HG03378 (cell line): ENCODE measurements around the gene SRRM5.
"Not testable (repeated sequence)": the region's sequence is repeated elsewhere in the genome, so short reads cannot be mapped to it uniquely, and the experiment has no call there.

ENCODE experiments used
- ATAC-seq: cut with Tn5 transposase; IDR thresholded peaks from one replicate; pipeline ENCODE4 v1.9.1; 2021; ENCODE audit warnings: mild to moderate bottlenecking, moderate library complexity; ENCODE audit not compliant: unreplicated experiment

Gene SRRM5

GRCh38 chr19:43610493-43610892 lies 1.4 kb upstream of the SRRM5 start:
- no peak for ATAC-seq

DNA sequence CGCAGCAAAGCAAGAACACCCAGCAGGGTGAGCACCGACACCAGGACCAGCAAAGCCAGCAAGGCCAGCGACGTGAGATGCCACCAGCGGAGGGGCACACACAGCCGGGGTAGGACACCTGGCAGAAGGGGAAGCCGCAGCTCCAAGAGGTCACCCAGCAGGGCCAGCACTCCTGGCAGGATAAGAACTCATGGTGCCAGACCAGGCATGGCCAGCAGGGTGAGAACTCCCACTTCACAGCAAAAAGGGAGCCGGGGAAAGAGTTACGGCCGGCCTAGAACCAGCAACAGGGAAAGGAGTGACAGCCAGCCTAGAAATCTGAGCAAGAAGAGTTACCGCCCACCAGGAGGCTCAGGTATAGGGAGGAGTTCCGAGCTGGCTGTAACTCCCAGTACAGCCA lies 486 bp downstream of the SRRM5 start:
- ATAC-seq: no peak

DNA sequence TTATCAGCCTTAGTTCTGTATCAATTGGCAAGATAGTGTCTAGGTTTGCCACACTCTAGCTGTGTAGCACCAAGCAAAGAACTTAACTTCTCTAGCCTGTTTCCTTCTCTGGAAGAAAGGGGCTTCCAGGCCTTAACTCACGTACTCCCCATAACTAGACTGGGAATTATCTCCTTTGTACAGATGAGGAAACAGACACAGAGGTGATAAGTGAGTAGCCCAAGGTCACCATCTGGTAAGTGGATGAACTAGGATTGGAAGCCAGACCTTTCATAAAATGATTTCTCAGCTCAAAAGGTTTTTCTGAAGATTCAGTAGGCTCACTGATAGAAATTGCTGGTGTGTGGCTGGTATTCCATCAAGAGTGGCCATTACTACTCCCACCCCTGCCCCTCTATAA lies 4.4 kb downstream of the SRRM5 start:
- no peak for ATAC-seq

- no peak for ATAC-seq
These were observed 5.1 kb downstream of the SRRM5 start for GRCh38 chr19:43616954-43617353.

- peak; percentile 27 for ATAC-seq
These were observed 7.0 kb downstream of the SRRM5 start for GRCh38 chr19:43618921-43619261.

- peak; percentile 65 for ATAC-seq
These were observed 7.6 kb downstream of the SRRM5 start, which contains the start of gene ZNF428 for GRCh38 chr19:43619262-43620060. TSS of gene ZNF428 (minus strand) at chr19:43619629. CDS start at chr19:43614304, 5,325 bp downstream.

- ATAC-seq: peak; percentile 3
These were observed 8.4 kb downstream of the SRRM5 start for GRCh38 chr19:43620061-43621001.

- no peak for ATAC-seq
These were observed 10.2 kb downstream of the SRRM5 start for GRCh38 chr19:43622070-43622469.

DNA sequence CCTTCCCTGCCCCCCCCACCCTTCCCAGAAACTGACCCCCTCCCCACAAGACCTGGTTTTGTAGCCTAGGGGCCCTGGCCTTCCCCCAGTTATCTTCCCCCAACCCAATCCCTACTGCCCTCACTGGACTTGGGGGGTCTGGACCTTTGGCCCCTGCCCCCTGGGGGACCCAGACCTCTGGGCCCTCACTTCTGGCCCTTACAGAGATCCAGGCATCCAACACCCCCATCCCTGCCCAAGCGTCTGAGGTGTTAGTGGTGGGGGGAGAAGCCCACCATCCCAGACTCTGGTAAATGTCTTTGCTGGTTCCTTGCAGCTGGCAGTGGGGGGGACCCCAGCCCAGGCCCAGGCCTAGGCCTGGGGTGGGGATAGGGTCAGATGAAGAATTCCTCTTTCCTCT lies 11.1 kb downstream of the SRRM5 start:
- ATAC-seq: no peak

- no peak for ATAC-seq
These were observed 12.2 kb downstream of the SRRM5 start for GRCh38 chr19:43623889-43624670.

GRCh38 chr19:43624933-43625332 lies 13.0 kb downstream of the SRRM5 start:
- no peak for ATAC-seq

DNA sequence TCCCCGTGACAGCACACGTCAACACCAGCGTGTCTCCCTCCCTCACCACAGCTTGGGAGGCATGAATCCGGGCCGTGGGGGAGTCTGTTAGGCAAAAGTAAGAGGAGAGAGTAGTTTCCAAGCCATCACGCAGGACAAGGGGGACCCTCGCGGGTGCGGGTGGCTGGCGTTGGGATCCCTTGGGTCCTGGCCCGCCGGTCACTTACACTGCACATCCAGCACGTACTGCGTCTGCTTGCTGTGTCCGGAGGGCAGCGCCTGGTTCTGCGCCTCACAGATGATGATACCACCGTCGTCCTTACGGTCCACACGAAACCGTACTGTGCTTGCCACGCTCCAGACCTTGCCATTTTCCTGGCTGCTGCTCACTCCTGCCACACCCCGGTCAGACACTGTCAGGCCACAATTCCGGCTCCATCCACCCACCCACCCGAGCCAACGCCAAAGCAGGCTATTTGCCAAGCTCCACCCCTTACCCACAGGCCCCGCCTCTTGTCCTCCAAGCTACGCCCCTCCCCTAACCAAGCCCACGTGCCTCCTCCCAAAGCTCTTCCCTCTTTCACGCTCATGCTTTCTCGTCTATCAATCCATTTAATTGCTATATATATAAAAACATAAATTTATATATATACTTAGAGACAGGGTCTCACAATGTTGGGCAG lies 14.2 kb downstream of the SRRM5 start:
- no peak for ATAC-seq

DNA sequence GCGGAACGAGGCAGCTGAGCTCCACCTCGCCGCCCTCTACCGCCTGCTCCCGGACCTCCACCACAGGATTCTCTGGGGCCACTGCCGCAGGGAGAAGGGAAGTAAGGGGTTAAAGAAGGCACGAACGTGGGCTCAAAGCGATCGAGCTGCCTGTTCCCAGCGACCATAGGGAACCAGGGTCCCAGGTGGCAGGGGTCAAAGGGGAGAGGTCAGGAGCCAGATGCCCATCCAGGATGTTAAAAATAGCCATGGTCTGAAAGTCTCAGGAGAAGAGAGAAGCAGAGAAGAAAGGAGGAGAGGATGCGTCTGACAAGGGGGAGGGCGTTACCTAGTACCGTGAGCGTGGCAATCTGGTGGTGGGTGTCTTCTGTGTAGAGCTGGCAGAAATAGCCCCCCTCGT lies 14.9 kb downstream of the SRRM5 start:
- no peak for ATAC-seq

- ATAC-seq: no peak
These were observed 16.9 kb downstream of the SRRM5 start for GRCh38 chr19:43628646-43629326.

DNA sequence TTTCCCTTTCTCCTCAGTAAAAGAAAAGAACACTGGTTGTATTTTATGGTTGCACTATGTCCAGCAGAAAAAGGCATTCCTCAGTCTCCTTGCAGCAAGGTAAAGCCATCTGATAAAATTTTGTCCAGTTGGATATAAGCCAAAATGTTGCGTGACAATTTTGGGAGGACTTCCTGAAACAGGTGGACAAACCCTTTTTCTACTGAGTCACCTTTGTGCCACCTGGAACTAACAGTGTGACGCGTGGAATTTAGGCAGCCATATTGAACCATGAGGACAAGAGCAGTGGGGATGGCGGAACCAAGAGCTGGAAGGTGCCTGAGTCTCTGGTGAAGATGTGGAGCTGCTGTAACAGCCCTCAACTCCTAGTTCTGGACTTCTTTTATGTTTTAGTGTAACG lies 19.6 kb downstream of the SRRM5 start:
- no peak for ATAC-seq

- ATAC-seq: no peak
These were observed 21.6 kb downstream of the SRRM5 start for GRCh38 chr19:43633520-43633919.

DNA sequence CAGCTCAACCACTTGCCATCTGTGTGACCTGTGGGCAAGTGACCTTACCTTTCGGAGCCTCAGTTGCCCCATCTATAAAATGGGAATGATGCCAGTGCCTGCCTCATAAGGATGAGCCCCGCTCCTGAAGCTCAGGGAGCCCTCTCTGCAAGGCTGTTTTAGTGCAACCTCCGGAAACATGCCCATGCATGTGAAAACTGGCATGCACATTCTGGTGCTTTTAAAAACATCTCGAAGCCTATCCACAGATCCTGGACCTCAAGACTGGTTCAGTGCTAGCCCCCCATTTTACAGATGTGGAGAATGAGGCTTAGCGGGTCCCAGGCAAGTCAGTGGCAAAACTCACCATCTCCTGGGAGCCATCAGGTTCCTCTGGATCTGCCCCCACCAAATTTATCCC lies 22.2 kb downstream of the SRRM5 start:
- no peak for ATAC-seq

GRCh38 chr19:43634506-43634871 lies 22.6 kb downstream of the SRRM5 start:
- no peak for ATAC-seq

DNA sequence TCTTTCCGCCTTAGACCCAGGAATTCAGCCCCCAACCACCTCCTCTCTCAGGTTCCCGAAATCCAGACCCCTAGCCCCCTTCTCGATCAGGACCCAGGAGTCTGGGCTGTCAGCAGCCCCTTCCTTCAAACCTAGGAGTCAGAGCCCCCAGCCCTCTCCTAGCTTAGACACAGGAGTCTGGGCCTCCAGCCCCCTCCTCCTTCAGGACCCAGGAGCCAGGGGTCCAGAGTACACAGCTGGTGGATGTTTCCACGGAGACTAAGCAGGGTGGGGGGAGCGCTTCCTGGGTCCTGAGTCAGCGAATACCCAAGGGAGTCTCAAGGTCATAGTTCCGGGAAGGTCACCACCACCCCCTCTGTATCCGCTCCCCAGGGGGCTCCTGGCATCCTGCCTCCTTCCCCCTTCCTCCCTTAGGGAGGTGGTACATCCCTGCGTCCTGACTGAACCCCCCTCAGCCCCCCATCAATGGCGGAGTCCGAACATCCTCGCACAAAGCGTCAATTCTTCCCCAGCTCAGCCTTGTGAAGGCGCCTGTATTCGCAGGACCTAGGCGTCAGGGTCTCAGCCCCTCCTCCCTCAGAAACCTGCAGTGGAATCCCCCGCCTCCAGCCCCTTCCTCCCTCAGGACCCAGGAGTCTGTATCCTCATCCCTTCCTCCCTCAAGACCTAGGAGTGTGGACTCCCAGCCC lies 23.1 kb downstream of the SRRM5 start:
- ATAC-seq: no peak

GRCh38 chr19:43635561-43635940 lies 23.7 kb downstream of the SRRM5 start:
- not testable (repeated sequence) for ATAC-seq
